Left ventricle myocardium inferior (tissue), 1 donor: ENCODE data around the gene LPIN3. TPM values are rescaled to one million over a fixed set of nuclear protein-coding genes. Genes with fewer than 3 reads are reported as not detected.

Experiments used
- DNase-seq: peaks from one replicate; pipeline ENCODE4 v3.0.0-alpha.2; 2020
- H3K27ac ChIP-seq: fragments of 200-600 bp; replicated peaks from 2 replicates; pipeline ENCODE4 v1.8.0; 2021
- H3K27me3 ChIP-seq: fragments of 200-600 bp; 2 replicates; pipeline ENCODE4 v1.8.0; 2021; ENCODE audit warnings: low read depth
- H3K36me3 ChIP-seq: fragments of 200-600 bp; 2 replicates; pipeline ENCODE4 v1.8.0; 2021
- H3K4me1 ChIP-seq: fragments of 200-600 bp; 2 replicates; pipeline ENCODE4 v1.8.0; 2021
- H3K4me3 ChIP-seq: fragments of 200-600 bp; 2 replicates; pipeline ENCODE4 v1.8.0; 2021; ENCODE audit warnings: mild to moderate bottlenecking, moderate library complexity
- H3K9me3 ChIP-seq: fragments of 200-600 bp; replicated peaks from 2 replicates; pipeline ENCODE4 v1.8.0; 2021
- CTCF ChIP-seq: fragments of 200-600 bp; IDR thresholded peaks from 2 replicates; pipeline ENCODE4 v1.8.0; 2021; ENCODE audit warnings: antibody characterized with exemption, mild to moderate bottlenecking, borderline replicate concordance
- intact Hi-C: fragments of 100-400 bp; cut with micrococcal nuclease; formaldehyde crosslinking; loops from one replicate; pipeline ENCODE4 v1.11.0; 2022
- total RNA-seq: library from RNA; stranded (reverse); fragmentation: NEBNext Ultra II Directional; extraction: Animal tissue kit (Norgen Biotek cat#: 25700); gene quantifications from one replicate; pipeline ENCODE4 v1.2.1, GENCODE V29; 2021
- donor health status: DM: no; HTN: yes; CAD: no; lungs with severe emphysema.

Gene LPIN3
- total RNA-seq, 1 donor from 2014 or later = 19.9 TPM

- no peaks in the 10 kb centered on the region for H3K36me3 ChIP-seq
- no peak for TF ChIP-seq CTCF
Observed at GRCh38 chr20:41375846-41376245, 35.2 kb downstream of the LPIN3 start.

GRCh38 chr20:41376349-41376748 is 35.7 kb downstream of the LPIN3 start:
- DNase-seq = no peak

More at GRCh38 chr20:41375846-41376245, 35.2 kb downstream of the LPIN3 start:
- DNase-seq = no peak
- Histone ChIP-seq H3K27me3 (no peaks in the 10 kb centered on the region), H3K4me1 (no peaks in the 10 kb centered on the region), H3K27ac (no peak overlapping the region), H3K9me3 (peaks cover 7% of the 10 kb centered on the region), H3K4me3 (no peak overlapping the region)
- intact Hi-C loops = no loop called here

GRCh38 chr20:41377275-41377674 is 36.7 kb downstream of the LPIN3 start:
- Histone ChIP-seq H3K36me3 (no peaks in the 10 kb centered on the region), H3K27me3 (peaks cover 3% of the 10 kb centered on the region), H3K4me1 (no peaks in the 10 kb centered on the region), H3K27ac (no peak overlapping the region), H3K9me3 (no peaks in the 10 kb centered on the region), H3K4me3 (no peak overlapping the region)
- no peak for DNase-seq
- no peak for TF ChIP-seq CTCF
- intact Hi-C loops = no loop called here

More at GRCh38 chr20:41376349-41376748, 35.7 kb downstream of the LPIN3 start:
- Histone ChIP-seq H3K27me3 (no peaks in the 10 kb centered on the region), H3K4me1 (no peaks in the 10 kb centered on the region), H3K27ac (no peak overlapping the region), H3K36me3 (no peaks in the 10 kb centered on the region), H3K9me3 (peaks cover 2% of the 10 kb centered on the region), H3K4me3 (no peak overlapping the region)
- intact Hi-C loops = no loop called here
- TF ChIP-seq CTCF = no peak

- Histone ChIP-seq H3K27me3 (peaks cover 3% of the 10 kb centered on the region), H3K9me3 (no peaks in the 10 kb centered on the region), H3K4me3 (no peak overlapping the region), H3K36me3 (no peaks in the 10 kb centered on the region), H3K4me1 (no peaks in the 10 kb centered on the region), H3K27ac (no peak overlapping the region)
- no peak for TF ChIP-seq CTCF
- no peak for DNase-seq
- intact Hi-C loops = no loop called here
Observed at GRCh38 chr20:41379551-41379950, 38.9 kb downstream of the LPIN3 start.

- Histone ChIP-seq H3K27me3 (peaks cover 3% of the 10 kb centered on the region), H3K4me3 (no peak overlapping the region), H3K36me3 (no peaks in the 10 kb centered on the region), H3K27ac (no peak overlapping the region), H3K9me3 (no peaks in the 10 kb centered on the region), H3K4me1 (no peaks in the 10 kb centered on the region)
- intact Hi-C loops = no loop called here
- no peak for DNase-seq
- TF ChIP-seq CTCF = no peak
Observed at GRCh38 chr20:41380551-41381193, 40.1 kb downstream of the LPIN3 start.
